Measurements from ENCODE around the gene RAB1B. TPM values are rescaled to one million over a fixed set of nuclear protein-coding genes. Genes with fewer than 3 reads are reported as not detected.
"Not testable (repeated sequence)": the region's sequence is repeated elsewhere in the genome, so short reads cannot be mapped to it uniquely, and the experiment has no call there.

The RAB1B gene
- total RNA-seq, 1 donor from 2014 or later = 150 TPM

DNA sequence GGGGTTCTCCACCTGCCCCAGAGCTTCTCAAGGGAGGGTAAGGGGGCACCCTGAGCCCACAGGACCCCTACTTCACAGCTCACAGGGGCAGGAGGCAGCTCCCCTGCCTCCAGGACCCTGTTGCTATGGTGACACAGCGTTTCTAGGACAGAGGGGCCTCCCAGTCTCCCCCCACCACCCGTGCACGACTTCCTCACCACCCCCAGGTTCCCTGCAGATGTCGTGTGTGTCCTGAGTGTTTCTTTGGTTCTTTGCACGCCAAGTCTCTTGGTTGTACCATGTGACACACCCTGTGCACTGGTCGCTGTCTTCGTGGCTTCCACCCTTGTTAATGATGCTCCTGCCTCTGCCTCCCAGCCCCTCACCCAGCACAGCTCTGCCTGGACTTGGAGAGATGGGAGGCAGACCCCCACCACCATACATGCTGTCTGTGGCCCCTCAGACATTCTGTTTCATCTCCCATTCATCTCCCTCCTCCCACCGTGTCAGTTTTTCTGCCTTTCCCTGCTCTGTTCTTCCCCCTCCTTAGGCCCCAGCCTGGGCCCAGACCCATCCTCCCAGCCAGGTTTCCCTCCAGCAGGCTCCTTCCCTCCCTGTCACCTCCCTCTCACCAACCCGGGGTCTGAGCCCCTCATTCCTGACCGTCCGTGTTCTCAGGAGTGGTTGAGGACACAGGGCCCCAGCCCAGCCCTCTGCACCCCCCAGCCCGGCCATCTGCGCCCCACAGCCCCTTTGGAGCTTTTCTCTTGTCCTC, 24.5 kb upstream of the RAB1B start:
- H3K36me3 Mint-ChIP-seq (ENCODE audit: unreplicated experiment) = peaks cover 22% of the 10 kb centered on the region
- H3K27ac Mint-ChIP-seq (ENCODE audit: unreplicated experiment) = no peak overlapping the region
- H3K27me3 Mint-ChIP-seq (ENCODE audit: unreplicated experiment) = no peaks in the 10 kb centered on the region
- H3K4me3 Mint-ChIP-seq (ENCODE audit: unreplicated experiment) = no peak overlapping the region
- H3K9me3 Mint-ChIP-seq (ENCODE audit: unreplicated experiment) = no peaks in the 10 kb centered on the region
- no peaks in the 10 kb centered on the region for H3K4me1 Mint-ChIP-seq (ENCODE audit: unreplicated experiment)
- TF ChIP-seq, protein P1, sequence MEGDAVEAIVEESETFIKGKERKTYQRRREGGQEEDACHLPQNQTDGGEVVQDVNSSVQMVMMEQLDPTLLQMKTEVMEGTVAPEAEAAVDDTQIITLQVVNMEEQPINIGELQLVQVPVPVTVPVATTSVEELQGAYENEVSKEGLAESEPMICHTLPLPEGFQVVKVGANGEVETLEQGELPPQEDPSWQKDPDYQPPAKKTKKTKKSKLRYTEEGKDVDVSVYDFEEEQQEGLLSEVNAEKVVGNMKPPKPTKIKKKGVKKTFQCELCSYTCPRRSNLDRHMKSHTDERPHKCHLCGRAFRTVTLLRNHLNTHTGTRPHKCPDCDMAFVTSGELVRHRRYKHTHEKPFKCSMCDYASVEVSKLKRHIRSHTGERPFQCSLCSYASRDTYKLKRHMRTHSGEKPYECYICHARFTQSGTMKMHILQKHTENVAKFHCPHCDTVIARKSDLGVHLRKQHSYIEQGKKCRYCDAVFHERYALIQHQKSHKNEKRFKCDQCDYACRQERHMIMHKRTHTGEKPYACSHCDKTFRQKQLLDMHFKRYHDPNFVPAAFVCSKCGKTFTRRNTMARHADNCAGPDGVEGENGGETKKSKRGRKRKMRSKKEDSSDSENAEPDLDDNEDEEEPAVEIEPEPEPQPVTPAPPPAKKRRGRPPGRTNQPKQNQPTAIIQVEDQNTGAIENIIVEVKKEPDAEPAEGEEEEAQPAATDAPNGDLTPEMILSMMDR (IDR thresholded peaks at IDR 0.05) = no peak
- no peak for DNase-seq (ENCODE audit: extremely low spot score, unreplicated experiment)

DNA sequence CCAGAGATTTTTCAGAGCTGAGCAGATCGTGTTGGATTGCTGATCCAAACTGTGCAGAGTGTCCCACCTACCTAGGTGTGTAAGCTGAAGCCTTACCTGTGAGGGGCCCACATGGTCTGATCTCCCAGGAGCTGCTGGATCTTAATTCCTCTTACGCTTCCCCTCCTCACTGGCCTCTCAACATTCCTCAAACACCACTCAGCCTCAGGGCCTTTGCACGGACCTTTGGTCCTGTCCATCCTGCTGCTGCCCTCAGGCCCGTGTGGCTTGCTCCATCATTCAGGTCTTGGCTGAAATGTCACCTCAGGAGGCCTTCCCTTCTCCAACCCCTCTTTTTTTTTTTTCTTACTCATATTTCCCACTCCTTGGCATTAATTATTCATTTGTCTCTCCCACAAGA, 21.1 kb upstream of the RAB1B start:
- DNase-seq (ENCODE audit: extremely low spot score, unreplicated experiment) = no peak
- H3K27me3 Mint-ChIP-seq (ENCODE audit: unreplicated experiment) = no peaks in the 10 kb centered on the region
- H3K36me3 Mint-ChIP-seq (ENCODE audit: unreplicated experiment) = peaks cover 19% of the 10 kb centered on the region
- H3K4me3 Mint-ChIP-seq (ENCODE audit: unreplicated experiment) = no peak overlapping the region
- no peaks in the 10 kb centered on the region for H3K9me3 Mint-ChIP-seq (ENCODE audit: unreplicated experiment)
- no peaks in the 10 kb centered on the region for H3K4me1 Mint-ChIP-seq (ENCODE audit: unreplicated experiment)
- no peak overlapping the region for H3K27ac Mint-ChIP-seq (ENCODE audit: unreplicated experiment)
- TF ChIP-seq, protein P1 (IDR thresholded peaks at IDR 0.05) = no peak

DNA sequence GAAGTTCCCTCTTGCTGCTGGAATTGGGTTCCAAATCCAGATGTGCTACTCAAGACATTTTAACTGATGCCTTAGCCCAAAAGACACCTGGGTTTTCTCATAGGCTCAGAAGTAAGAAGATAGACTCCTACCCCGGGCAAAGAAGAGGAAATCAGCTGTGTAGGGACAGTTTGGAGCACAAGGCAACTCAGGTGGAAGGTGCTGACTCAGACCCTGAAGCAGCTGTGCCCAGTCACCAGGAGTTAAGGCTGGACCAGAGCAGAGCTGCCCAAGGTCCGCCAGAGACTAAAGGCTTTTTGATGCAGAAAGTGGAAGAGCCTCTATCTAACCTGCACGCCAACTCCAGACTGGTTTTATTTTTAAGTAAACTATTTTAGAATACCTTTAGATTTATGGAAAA, 20.6 kb upstream of the RAB1B start:
- DNase-seq (ENCODE audit: extremely low spot score, unreplicated experiment) = no peak
- no peaks in the 10 kb centered on the region for H3K27me3 Mint-ChIP-seq (ENCODE audit: unreplicated experiment)
- H3K36me3 Mint-ChIP-seq (ENCODE audit: unreplicated experiment) = peaks cover 16% of the 10 kb centered on the region
- no peak overlapping the region for H3K4me3 Mint-ChIP-seq (ENCODE audit: unreplicated experiment)
- no peaks in the 10 kb centered on the region for H3K9me3 Mint-ChIP-seq (ENCODE audit: unreplicated experiment)
- no peaks in the 10 kb centered on the region for H3K4me1 Mint-ChIP-seq (ENCODE audit: unreplicated experiment)
- TF ChIP-seq, protein P1 (IDR thresholded peaks at IDR 0.05) = no peak
- no peak overlapping the region for H3K27ac Mint-ChIP-seq (ENCODE audit: unreplicated experiment)

DNA sequence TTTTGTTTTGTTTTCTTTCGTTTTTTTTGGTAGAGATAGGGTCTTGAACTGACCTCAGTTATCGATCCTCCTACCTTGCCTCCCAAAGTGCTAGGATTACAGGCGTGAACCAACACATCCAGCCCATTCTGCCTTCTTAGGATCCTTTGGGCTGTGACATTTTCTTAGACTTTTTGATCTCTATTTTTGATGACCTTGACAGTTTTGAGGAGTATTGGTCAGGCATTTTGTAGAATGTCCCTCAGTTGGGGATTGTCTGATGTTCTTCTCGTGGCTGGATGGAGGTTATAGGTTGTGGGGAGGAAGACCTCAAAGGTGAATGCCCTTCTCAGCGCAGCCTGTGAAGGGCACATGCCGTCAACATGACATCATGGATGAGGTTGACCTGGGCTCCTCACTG, 19.5 kb upstream of the RAB1B start:
- Mint-ChIP-seq H3K4me1 (ENCODE audit: unreplicated experiment) (no peaks in the 10 kb centered on the region), H3K9me3 (ENCODE audit: unreplicated experiment) (no peaks in the 10 kb centered on the region), H3K4me3 (ENCODE audit: unreplicated experiment) (no peak overlapping the region), H3K27me3 (ENCODE audit: unreplicated experiment) (no peaks in the 10 kb centered on the region), H3K27ac (ENCODE audit: unreplicated experiment) (no peak overlapping the region), H3K36me3 (ENCODE audit: unreplicated experiment) (peaks cover 22% of the 10 kb centered on the region)
- DNase-seq (ENCODE audit: extremely low spot score, unreplicated experiment) = no peak
- TF ChIP-seq, protein P1 (IDR thresholded peaks at IDR 0.05) = no peak

DNA sequence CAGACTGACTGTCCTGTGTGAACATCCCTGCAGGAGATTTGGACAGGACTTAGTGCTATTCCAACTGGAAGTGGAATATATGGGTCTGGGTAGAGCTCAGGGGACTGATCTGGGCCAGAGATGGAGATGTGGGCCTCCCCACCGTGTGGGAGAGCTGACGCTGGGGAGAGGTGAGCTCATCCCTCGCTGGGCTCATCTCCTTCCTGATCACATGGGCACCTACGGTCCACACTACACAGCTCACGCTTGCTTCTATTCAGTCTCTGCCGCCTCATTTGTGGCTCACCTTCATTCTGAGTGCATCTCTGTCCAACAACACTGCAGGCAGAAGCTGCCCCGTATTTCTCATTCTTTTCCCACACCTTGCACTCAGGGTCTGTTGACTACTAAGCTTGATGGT, 16.6 kb upstream of the RAB1B start:
- H3K4me3 Mint-ChIP-seq (ENCODE audit: unreplicated experiment) = no peak overlapping the region
- peaks cover 14% of the 10 kb centered on the region for H3K36me3 Mint-ChIP-seq (ENCODE audit: unreplicated experiment)
- no peak overlapping the region for H3K27ac Mint-ChIP-seq (ENCODE audit: unreplicated experiment)
- DNase-seq (ENCODE audit: extremely low spot score, unreplicated experiment) = no peak
- TF ChIP-seq, protein P1 (IDR thresholded peaks at IDR 0.05) = no peak
- H3K4me1 Mint-ChIP-seq (ENCODE audit: unreplicated experiment) = peaks cover 3% of the 10 kb centered on the region
- no peaks in the 10 kb centered on the region for H3K27me3 Mint-ChIP-seq (ENCODE audit: unreplicated experiment)
- no peaks in the 10 kb centered on the region for H3K9me3 Mint-ChIP-seq (ENCODE audit: unreplicated experiment)

DNA sequence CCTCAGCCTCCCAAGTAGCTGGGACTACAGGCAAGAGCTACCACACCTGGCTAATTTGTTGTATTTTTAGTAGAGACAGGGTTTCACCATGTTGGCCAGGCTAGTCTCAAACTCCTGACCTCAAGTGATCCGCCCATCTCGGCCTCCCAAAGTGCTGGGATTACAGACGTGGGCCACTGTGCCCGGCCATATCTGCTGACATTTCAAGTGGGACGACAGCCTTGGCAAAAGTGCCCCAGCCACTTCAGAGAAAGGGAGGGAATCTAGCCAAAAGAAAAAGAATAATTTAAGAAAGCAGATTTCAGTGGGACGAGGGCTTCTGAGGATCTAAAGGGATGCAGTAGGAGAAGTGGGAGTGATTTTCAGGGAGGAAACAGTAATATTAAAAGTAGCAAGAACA, 15.4 kb upstream of the RAB1B start:
- H3K4me3 Mint-ChIP-seq (ENCODE audit: unreplicated experiment); DNase-seq (ENCODE audit: extremely low spot score, unreplicated experiment); H3K27ac Mint-ChIP-seq (ENCODE audit: unreplicated experiment): not testable (repeated sequence)

More for the DNA sequence above, 15.4 kb upstream of the RAB1B start:
- not testable (repeated sequence) for H3K4me1 Mint-ChIP-seq (ENCODE audit: unreplicated experiment); H3K27me3 Mint-ChIP-seq (ENCODE audit: unreplicated experiment); H3K36me3 Mint-ChIP-seq (ENCODE audit: unreplicated experiment); H3K9me3 Mint-ChIP-seq (ENCODE audit: unreplicated experiment)

All from osteocyte (in vitro differentiated cells).